CD4-positive, alpha-beta T cell treated with Interleukin-6 at 100 ng/mL for 8 hours (primary cell): ENCODE data around the gene CSTB.

Experiments used
- DNase-seq: peaks from one replicate; pipeline ENCODE4 v3.0.0-alpha.2; 2020; ENCODE audit warnings: mixed read lengths, low spot score

The CSTB gene

DNA sequence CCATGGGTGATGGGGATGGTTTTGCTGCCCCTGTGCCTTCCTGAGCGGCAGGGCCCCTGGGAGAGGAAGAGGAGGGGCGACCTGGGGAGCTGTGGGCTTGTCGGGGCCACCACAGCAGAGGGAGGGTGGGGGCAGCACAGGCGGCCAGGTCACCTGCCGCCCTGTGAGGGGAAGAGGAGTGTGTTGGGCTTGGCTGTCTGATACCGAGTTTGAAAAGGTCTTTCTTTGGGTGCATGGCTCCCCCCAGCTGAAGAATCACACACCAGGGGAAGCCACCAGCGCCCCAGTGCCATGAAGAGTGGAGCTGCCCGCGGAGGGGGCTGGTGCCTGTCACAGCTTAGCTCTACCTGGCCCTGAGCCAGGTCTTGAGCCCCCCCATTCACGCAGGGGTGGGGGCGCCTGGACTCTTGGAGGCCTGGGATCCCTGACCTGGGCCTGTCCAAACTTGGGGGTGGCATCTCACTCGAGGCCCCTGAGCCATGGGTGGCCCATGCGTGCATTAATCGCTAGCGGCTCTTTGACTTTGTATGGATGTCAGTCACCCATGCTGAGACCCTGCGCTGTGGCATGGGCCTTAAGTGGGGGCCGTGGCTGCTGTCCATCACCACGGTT lies 26.4 kb downstream of the CSTB start:
- DNase-seq: no peak

DNA sequence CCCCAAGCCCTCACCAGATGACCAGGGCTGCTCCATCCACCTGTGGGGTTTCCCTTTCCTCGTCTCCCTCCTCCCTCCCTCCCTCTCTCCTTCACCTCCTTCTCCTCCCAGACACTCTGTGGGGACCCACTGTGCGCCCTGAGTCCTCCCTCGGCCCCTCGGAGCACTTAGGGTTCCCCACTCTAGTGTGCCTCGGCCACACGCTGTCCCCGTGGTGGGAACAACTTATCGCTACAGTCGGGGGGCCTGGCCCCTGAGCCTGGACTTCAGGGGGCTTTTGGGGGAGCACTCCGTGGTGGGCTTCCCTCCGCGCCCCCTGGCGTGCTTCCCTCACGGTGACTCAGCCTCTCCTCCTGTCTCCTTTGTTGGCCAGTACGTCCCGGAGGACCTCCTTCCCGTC lies 27.5 kb downstream of the CSTB start:
- no peak for DNase-seq

DNA sequence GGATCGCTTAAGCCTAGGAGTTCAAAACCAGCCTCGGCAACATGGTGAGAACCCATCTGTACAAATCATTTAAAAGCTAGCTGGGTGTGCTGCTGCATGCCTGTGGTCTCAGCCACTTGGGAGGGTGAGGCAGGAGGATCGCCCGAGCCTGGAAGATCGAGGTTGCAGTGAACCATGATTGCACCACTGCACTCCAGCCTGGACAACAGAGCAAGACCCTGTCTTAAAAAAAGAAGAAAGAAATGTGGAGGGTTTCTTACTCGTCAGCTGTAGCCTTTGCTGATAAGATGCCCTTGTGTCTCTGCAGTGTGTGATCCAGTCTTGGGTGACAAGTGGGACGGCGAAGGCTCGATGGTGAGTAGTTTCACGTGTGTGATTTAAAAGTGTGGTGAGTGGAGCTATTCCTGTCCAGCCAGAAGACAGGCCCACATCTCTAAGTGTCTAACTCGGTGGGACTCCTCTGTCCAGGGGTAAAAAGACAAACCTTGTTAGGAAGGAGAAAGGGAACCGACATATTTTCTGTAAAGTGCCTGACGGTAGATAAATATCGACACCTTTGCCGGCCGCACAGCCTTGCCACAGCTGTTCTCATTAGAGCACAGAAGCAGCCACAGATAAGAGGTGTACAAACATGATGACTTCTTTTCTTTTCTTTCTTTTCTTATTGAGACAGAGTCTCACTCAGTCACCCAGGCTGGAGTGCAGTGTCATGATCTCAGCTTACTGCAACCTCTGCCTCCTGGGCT lies 30.2 kb downstream of the CSTB start:
- DNase-seq: no peak

DNA sequence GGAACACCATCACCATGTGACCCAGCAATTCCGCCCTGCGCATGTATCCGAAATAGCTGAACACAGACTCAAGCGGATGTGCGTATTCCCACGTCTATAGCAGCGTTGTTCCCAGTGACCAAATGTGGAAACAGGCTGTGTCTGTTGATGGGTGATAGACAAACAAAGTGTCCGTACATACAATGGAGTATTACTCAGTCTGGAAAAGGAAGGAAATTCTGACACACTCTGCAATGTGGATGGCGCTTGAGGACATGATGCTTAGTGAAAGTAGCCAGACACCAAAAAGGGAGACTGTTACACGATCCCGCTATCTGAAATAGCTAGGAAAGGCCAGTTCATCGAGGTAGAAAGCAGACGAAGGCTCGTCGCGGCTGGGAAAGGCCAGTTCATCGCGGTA lies 31.4 kb downstream of the CSTB start:
- no peak for DNase-seq

DNA sequence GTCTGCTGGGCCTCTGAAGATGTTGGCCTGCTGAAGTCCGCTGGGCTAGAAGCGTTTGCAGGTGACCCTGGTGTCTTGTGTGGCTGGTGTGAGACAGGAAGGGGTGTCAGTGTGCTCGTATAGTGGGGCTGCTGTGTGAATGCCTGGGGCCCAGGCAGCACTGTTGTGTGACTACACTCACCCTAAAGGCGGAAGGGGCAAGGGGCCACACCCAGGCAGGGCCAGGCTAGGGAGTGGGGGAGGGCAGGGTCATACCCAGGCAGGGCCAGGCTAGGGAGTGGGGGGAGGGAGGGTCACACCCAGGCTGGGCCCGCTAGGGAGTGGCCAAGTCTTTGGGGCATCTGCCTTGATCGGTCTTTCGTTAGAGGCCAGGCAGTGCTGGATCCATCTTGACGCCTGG lies 32.2 kb downstream of the CSTB start:
- no peak for DNase-seq

DNA sequence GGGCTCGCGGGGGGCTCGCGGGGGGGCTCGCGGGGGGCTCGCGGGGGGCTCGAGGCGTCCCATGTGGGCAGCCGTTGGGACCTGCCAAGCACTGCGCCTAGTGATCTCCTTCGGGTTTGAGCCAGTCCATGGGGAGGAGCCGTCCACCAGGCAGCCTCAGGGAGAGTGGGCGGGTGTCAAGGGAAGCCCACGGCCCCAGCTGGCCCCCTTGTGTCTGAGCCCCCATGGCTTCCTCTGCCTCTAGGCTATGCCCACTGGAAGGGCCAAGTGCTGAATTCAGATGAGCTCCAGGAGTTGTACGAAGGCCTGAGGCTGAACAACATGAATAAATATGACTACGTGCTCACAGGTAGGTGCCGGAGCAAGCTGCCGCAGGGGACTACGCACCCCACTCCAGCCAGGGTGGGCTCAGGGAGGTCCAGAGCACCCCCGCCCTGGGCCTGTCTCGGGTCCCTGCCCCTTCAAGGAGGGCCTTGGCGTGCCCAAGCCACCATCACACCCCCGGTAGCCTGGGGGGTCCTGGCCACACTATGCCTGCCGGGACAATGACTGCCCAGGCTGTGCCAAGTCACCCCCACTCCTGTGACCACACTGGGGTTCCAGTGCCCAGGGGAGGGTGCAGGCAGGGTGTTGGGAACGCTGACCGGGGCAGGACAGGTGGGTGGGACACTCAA lies 34.5 kb downstream of the CSTB start:
- no peak for DNase-seq

DNA sequence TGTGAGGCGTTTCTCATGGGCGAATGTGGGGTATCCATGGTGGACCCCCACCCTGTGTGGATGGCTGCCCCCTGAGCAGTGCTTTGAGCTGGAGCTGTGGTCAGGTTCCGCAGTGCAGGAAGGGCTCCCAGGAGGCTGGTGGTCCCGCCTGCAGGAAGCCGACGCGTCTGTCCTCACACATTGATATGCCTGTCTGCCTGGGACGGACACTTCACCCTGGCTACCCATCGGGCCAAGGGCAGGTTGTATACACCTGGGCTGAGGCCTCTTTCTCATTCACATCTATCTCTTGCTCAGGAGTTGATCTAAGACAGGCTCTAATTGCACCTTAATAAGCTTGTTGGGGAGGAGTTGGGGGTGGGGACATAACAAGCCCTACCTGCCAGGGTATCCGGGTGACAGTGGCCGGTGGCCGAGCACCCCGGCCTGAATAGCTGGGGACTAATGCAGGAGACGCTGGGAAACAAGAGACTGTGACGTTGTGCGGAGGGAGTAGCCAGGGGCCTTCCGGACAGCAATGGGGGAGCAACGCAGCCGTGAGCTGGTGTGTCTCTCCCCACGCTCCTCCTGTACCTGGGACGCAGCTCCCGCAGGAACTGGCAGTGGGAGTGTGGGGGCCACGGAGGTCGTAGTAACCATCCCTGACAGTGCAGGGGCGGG lies 35.5 kb downstream of the CSTB start:
- DNase-seq: no peak

DNA sequence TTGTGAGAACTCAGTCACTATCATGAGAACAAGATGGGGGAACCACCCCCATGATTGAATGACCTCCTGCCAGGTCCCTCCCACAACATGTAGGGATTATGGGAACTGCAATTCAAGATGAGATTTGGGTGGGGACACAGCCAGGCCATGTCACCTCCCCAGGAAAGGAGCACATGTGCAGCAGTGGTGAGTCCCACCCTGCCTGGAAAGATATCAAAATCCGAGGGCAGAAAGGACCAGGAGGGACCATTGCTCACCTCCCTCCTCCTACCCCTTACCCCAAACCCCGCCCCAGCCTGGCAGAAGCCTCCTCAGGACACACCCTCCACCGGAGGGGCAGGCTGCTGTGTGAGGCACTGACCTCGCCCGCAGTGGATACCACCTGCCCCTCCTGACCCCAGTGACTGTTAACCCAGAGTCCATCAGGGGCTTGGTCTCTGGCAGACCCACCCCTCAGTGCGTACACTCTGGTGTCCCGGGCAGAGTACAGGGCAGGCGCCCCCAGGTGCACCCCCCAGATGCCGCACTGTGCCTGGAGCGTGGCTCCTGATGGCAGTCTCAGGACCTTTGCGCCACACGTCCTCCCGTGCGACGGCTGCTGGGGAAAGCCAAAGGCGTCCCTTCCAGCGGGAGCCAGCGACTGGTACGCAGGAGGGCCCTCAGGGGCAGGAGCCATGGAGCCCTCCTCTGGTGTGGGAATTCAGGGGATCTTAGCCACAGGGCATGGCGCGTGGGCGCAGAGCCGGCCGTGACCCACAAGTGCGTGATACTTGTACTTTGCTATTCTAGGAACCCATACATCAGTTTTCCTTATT lies 36.3 kb downstream of the CSTB start:
- DNase-seq: no peak

DNA sequence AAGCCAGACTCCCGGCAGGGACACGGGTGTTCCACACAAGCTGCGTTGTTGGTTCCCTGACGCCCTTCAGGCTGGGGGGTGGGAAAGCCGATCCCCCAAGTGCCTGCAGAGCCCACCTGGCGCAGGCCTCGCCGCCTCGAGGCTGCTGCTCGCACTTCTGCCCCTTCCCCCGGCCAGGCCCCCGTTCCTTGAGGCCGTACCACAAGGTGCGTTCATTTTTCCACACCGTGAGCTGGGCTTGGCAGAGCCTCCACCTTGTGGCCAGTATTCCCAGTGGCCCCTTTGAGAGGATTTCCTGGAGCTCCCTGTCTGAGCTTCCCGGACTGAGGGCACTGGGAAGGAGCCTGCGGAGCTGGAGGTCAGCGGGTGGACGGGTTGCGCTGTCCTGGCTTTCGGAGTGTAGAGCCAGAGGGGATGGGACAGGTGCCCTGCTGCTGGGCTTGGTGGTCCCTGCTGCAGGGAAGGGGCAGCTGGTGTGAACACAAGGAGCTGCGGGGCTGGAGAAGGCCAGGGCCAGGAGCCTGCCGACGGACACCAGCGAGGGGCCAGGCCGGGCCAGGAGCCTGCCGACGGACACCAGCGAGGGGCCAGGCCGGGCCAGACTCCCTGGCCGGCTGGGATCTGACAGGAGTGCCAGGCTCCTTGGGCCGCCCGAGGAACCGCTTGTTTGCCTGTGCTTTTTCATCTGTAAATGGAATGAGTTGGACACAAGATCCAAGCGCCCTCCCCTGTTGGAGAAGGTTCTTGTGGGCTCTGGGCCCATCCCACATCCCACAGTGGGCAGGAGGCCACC lies 38.8 kb downstream of the CSTB start:
- no peak for DNase-seq

DNA sequence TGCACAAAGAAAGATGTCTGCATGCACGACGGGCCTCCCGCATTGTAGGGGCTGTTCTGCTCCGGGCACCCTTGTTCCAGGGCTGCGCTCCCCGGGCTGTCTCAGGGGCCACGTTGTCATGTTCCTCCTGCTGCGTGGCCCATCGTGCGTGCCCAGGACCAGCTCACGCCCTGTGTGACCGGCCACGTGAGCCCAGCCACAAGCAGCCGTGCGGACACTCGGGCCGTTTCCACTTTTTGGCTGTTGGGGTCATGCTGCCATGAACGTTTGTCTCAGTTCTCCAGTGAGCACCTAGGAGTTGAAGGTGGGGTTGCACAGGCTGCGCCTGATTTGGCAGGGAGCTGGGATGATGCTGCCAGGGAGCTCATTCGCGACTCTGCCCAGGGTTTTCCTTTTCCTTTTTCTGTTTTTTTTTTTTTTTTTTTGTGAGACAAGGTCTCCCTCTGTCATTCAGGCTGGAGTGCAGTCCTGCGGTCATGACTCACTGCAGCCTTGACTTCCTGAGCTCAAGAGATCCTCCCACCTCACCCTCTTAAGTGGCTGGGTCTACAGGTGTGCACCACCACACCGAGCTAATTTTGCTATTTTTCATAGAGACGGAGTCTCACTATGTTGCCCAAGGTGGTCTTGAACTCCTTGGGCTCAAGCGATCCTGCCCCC lies 39.8 kb downstream of the CSTB start:
- no peak for DNase-seq

DNA sequence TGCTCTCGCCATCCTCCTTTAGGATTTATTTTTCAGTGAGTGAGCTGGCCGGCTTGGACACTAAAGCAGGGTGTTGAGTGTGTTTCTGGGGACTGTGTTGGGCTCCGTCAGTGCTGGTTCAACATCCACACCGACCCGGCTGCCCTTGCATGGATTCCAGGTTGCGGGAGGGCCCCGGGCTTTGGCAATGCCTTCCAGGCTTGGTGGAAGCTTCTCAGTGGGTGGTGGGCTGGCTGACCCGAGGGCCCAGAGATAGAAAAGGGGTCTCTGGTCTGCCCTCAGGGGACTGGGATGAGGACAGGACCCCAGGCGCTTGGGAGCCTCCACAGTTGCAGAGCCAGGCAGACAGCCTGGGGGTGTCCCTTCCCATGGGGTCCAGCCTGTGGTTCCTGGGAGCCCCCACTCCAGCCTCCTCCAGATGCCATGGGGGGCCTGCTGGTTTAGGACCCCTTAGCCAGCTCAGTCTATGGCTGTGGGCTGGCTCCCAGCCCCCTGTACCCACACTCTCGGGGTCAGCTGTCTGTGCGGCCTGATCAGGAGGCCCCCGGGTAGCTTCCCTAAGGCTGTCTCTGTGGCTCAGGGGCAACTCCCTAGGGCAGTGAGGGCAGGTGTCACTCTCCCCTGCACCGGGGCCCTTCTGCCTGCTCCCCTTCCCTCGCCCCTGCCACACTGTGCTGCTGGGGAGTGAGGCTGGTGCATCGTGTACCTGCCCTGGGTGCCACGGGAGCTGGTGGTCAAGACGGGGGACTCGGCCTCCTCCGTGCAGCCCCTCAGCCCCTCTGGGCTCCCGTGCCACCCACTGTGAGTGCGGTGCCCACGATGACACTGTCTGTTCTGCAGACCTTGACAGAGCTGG lies 40.6 kb downstream of the CSTB start:
- no peak for DNase-seq

DNA sequence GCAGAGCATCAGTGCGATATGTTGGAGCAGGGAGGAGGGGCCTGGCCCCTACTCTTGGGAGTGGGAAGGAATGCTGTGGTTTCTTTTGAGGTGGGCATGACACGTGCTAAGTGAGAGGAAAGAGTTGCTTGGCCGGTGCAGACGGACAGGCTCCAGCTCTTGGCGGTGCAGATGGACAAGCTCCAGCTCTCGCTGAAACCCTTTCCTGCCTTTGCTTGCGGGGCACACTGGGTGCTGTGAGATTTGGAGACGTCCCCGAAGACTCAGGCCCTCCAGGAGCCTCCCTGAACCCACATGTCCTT lies 41.2 kb downstream of the CSTB start:
- no peak for DNase-seq

DNA sequence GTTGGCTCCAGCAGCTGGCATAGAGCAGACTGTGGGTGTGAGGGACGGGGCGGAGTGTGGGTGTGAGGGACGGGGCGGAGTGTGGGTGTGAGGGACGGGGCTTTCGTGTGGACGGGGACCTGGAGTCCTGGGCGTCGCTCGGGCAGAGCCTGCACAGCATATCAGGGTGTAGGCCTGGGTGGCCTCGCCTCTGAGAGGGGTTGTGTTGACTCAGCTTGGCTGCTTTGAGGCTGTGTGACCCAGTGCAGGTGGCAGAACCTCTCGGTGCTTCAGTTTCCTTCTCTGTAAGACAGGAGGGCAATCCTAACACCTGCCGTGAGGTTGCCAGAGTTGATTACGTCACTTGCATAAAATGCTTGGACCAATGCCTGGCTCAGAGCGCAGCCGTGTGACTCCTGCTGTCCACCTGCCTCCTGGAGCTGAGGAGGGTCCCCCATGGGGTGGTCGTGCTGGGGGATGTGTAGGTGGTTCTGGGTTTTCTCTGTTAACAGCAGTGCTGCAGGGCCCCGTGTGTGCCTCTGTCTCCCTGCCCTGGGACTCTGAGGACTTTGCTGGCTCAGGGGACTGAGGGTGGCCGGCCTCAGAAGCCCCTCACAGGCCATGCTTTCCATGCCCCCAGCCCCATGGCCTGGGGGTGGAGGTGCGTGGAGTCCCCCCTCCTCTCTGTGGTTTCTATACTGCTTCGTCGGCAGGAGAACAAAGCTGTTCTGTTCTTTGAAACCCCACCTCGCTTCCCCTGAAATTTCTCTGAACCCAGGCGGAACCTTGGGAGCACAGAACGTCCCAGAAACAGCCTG lies 41.8 kb downstream of the CSTB start:
- DNase-seq: no peak

DNA sequence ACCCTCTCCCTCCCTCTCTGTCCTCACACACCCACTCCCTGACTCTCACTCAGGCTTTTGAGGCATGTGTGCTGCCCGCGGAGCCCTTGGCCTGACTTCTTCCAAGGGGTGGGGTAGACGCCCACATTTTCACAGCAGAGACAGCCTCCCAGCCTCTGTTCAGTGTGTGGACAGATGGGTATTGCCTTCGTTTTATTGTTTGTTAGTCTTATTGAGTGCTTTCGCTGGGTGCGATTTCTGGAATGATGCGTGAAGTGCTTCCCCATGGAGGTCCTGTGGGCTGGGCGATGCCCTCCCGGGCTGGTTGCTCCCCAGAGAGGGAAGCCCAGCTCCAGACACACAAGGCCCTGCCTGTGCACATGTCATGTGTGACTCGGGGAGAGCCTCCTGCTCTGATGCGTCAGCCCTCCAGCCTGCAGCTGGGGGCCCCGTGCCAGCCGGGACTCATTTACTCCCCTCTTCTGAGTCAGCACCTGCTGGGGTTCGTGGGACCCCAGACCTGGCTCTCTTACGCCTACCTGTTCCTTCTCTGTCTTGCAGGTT lies 42.5 kb downstream of the CSTB start:
- no peak for DNase-seq

DNA sequence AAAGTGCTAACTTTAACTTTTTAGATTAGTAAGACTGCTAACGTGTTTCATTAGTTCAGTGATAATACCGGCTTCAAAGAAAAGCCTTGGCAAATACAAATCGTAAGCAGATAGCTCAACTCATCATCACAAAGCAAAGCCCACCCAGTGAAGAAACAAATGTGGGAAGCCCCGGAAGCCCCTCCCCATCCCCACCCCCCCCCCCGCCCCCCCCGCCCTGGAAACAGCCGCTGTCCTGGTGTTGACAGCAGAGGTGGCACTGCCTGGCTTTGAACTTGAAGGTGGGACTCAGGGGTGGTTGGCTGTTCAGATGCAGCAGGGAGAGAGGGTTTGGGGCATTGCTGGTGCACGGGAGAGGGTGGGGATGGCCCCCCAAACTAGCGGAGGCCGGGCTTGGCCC lies 43.0 kb downstream of the CSTB start:
- no peak for DNase-seq

DNA sequence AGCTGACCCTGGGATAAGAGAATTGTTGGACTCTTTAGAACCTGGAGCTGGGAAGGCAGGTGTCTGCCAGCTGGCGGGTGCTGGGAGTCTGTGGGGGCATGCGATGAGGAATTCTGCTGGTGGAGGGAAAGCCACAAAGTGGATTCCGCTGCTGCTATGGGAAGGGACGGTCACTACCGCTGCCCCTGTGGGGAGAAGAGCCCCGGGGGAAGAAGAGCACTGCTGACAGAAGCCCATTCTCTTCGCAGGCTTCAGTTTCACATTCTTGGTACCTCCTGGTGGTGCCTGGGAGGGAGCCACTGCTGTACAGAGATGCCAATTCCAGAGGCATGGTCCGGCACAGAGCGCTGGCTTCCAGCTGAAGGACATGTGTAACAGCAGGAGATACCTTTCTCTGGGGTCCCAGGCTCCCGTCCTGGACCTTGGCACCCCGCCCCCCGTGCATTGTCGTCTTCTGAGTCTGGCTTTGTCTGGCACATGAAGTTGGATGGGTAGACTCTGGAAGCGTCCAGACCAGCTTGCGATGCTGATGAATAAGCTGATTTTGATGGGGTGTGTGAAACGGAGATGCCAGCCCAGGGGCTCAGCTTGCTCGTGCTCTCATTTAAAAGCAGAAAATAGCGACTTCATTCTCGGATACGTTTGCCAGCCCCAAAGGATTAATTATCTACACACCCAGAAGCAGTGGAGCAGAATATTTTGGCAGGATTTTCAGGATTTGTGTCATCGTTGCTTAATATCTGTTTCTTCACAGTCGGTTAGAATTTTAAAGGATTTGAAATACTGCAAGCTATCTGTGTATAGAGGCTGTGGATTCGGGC lies 44.0 kb downstream of the CSTB start:
- no peak for DNase-seq

DNA sequence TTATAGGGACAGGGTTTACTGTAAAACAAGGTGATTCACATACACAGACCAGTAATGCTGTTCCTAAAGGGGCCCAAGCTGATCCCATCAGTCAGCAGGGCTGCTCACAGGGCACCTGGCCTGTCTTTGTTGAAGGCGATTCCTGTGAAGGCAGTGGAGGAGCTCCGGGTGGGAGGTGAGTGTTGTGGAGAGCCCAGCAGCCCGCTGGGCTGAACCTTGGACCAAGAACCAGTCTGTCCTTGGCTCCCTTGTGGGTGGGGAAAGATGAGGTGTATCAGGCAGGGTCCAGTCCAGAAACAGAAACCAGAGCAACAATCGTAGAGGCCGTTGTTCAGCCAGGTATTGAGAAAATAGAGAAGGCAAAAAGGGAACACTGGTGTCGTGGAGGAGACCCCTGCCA lies 44.6 kb downstream of the CSTB start:
- DNase-seq: no peak
